Neural crest cell (in vitro differentiated cells): ENCODE data around the gene PPAT. TPM values are rescaled to one million over a fixed set of nuclear protein-coding genes. Genes with fewer than 3 reads are reported as not detected.
"Not testable (repeated sequence)": the region's sequence is repeated elsewhere in the genome, so short reads cannot be mapped to it uniquely, and the experiment has no call there.

ENCODE experiments used
- DNase-seq: peaks from one replicate; pipeline ENCODE4 v3.0.0; 2021; ENCODE audit warnings: low read depth, mixed read lengths, low spot score
- H3K27ac Mint-ChIP-seq: one replicate; pipeline ENCODE4 v1.8.0; 2021; ENCODE audit warnings: mild to moderate bottlenecking, mixed read lengths; ENCODE audit not compliant: unreplicated experiment
- H3K27me3 Mint-ChIP-seq: 2 replicates; pipeline ENCODE4 v1.8.0; 2021; ENCODE audit warnings: low read depth, mild to moderate bottlenecking, mixed read lengths
- H3K36me3 Mint-ChIP-seq: 2 replicates; pipeline ENCODE4 v1.8.0; 2021; ENCODE audit warnings: low read depth, mild to moderate bottlenecking, mixed read lengths
- H3K4me1 Mint-ChIP-seq: 2 replicates; pipeline ENCODE4 v1.8.0; 2021; ENCODE audit warnings: mixed read lengths
- H3K4me3 Mint-ChIP-seq: one replicate; pipeline ENCODE4 v1.8.0; 2021; ENCODE audit warnings: mild to moderate bottlenecking, mixed read lengths
- H3K9me3 Mint-ChIP-seq: 2 replicates; pipeline ENCODE4 v1.8.0; 2021; ENCODE audit warnings: mixed read lengths
- total RNA-seq: library from RNA; stranded (reverse); gene quantifications from 2 replicates; pipeline ENCODE4 v1.2.1, GENCODE V29; 2021
- TF ChIP-seq, protein P1 (sequence below): fragments of 200-600 bp; sonication (generic); conservative IDR thresholded peaks from 2 replicates; pipeline ENCODE4 v1.5.0; 2021; ENCODE audit warnings: antibody characterized with exemption, mild to moderate bottlenecking

PPAT gene
- total RNA-seq, 1 donor from 2014 or later: 52.9 TPM

DNA sequence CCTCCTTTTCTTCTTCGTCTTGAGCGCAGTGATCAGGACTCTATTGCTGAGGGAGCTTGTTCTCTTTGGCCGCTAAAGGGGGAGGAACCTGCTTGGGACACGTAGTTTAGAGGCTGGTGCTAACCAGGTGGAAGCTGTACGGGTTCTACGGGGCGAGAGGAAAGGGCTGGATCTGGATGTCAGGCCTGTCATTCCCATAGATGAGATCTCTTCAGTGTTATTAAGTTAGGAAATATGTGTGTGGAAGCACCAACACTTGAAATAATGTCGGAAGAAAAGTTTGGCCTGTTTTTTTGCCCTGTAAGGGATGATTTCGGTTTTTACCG lies 32.6 kb upstream of the PPAT start:
- H3K36me3 Mint-ChIP-seq: peaks cover 10% of the 10 kb centered on the region
- peaks cover 54% of the 10 kb centered on the region for H3K4me1 Mint-ChIP-seq
- no peaks in the 10 kb centered on the region for H3K9me3 Mint-ChIP-seq
- H3K27me3 Mint-ChIP-seq: no peaks in the 10 kb centered on the region
- TF ChIP-seq, protein P1, sequence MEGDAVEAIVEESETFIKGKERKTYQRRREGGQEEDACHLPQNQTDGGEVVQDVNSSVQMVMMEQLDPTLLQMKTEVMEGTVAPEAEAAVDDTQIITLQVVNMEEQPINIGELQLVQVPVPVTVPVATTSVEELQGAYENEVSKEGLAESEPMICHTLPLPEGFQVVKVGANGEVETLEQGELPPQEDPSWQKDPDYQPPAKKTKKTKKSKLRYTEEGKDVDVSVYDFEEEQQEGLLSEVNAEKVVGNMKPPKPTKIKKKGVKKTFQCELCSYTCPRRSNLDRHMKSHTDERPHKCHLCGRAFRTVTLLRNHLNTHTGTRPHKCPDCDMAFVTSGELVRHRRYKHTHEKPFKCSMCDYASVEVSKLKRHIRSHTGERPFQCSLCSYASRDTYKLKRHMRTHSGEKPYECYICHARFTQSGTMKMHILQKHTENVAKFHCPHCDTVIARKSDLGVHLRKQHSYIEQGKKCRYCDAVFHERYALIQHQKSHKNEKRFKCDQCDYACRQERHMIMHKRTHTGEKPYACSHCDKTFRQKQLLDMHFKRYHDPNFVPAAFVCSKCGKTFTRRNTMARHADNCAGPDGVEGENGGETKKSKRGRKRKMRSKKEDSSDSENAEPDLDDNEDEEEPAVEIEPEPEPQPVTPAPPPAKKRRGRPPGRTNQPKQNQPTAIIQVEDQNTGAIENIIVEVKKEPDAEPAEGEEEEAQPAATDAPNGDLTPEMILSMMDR: no peak
- peak overlapping the region; percentile 97 for H3K4me3 Mint-ChIP-seq
- DNase-seq: no peak
- peak overlapping the region; percentile 98 for H3K27ac Mint-ChIP-seq

DNA sequence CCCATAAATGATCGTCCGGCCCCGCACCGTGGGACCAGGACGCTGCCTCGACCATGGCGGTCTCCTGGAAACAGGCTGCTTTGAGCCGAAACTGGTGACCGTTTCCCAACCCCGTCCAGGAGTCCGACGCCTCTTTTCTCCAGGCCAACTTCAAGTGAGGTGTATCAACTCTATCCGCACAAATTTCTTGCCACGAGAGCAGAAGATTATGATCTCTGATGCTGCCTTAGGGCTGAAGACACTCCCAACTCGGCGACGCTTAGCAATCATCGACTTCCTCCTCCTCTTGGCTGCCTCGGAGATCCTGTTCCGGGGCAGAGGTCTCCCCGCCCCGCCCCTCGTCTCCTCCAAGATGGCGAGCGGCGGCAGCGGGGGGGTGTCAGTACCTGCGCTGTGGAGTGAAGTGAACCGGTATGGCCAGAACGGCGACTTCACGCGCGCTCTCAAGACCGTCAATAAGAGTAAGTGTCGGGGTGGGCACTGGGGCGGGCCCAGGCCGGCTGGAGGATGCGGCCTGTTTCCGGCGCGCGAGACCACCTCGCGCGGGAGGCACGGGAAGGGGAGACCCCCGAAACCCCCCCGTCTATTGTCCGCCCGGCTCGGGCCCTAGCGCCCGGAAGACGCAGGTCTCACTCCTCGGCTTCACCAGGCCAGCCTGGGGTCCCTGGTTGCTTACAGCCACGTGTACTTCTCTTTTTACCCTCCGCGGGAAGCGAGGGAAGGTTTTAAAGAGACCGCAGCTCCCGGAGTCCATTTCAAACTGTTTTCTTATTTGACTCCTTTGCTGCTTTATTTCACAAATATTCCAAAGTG lies 32.1 kb upstream of the PPAT start, which contains the start of gene SRP72:
TSS of gene SRP72 (plus strand) at position 334 of the 813 bp plus-strand sequence. CDS start at position 353, 19 bp downstream.
- Mint-ChIP-seq H3K9me3 (no peaks in the 10 kb centered on the region), H3K27me3 (no peaks in the 10 kb centered on the region), H3K27ac (peak within 1 kb of the TSS; percentile 98), H3K4me3 (peak within 1 kb of the TSS; percentile 97), H3K36me3 (peaks cover 10% of the 10 kb centered on the region), H3K4me1 (peaks cover 54% of the 10 kb centered on the region)
- TF ChIP-seq, protein P1: no peak
- DNase-seq: peak; percentile 71

DNA sequence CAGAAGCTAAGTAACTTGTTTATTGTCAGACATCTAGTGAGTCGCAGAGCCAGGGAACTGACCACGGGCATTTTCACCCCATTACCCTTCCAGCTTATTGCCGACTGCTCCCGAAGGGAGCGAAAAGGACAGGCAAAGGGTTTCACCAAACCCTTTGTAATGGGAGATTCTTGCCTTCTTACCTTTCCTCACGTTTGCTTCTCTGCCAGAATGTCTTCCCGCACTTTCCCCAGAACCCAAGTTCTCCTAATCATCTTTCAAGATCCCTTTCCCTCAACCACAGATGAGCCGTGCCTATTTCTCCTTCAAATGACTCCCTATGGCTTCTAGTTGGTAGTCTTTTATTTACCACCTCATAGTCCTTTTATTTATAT lies 31.5 kb upstream of the PPAT start:
- peak overlapping the region; percentile 97 for H3K4me3 Mint-ChIP-seq
- DNase-seq: no peak
- TF ChIP-seq, protein P1: no peak

DNA sequence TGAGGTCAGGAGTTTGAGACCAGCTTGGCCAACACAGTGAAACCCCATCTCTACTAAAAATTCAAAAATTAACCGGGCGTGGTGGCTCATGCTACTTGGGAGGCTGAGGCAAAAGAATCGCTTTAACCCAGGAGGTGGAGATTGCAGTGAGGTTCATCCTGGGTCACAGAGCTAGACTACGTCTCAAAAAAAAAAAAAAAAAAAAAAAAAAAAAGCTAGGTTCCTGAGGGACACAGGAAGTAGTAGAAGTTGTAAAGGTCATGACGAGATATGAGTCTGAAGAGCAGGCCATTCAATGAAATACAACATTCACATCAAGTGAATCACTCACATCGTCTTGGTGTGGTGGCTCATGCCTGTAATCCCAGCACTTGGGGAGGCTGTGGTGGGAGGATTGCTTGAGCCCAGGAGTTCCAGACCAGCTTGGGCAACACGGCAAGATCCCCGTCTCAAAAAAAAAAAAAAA lies 30.9 kb upstream of the PPAT start:
- Mint-ChIP-seq H3K4me1 (peaks cover 54% of the 10 kb centered on the region), H3K4me3 (peak overlapping the region; percentile 97), H3K27ac (peak overlapping the region; percentile 98)
- not testable (repeated sequence) for H3K27me3 Mint-ChIP-seq, H3K36me3 Mint-ChIP-seq, H3K9me3 Mint-ChIP-seq, DNase-seq

More for the DNA sequence above, 31.5 kb upstream of the PPAT start:
- H3K27ac Mint-ChIP-seq: peak overlapping the region; percentile 98
- peaks cover 7% of the 10 kb centered on the region for H3K36me3 Mint-ChIP-seq
- H3K9me3 Mint-ChIP-seq: no peaks in the 10 kb centered on the region
- no peaks in the 10 kb centered on the region for H3K27me3 Mint-ChIP-seq
- peaks cover 54% of the 10 kb centered on the region for H3K4me1 Mint-ChIP-seq

DNA sequence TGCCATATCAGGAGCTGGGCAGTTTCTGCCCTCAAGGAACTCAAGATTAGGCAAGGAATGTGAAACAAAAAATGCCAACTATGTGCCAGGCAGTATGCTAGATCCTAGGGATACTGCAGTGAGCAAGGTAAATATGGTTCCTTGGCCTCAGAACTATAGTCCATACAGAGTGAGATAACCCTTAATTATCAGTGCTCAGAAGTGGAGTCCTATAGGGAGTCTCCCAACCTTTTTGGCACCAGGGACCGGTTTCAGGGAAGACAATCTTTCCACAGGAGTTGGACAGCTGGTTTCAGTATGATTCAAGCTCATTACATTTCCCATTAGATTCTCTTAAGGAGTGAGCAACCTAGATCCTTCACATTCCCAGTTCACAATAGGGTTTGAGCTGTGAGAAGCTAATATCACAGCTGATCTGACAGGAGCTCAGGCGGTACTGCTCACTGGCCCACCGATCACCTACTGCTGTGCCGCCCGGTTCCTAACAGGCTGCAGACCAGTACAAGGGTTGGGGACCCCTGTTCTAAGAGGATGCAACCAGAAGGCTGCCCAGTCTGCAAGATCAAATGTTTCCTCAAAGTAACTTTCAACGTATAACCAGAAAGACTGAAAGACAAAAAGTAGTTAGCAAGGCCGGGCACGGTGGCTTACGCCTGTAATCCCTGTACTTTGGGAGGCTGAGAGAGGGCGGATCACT lies 30.3 kb upstream of the PPAT start:
- no peak for DNase-seq
- TF ChIP-seq, protein P1: no peak
- H3K4me3 Mint-ChIP-seq: peak overlapping the region; percentile 97

DNA sequence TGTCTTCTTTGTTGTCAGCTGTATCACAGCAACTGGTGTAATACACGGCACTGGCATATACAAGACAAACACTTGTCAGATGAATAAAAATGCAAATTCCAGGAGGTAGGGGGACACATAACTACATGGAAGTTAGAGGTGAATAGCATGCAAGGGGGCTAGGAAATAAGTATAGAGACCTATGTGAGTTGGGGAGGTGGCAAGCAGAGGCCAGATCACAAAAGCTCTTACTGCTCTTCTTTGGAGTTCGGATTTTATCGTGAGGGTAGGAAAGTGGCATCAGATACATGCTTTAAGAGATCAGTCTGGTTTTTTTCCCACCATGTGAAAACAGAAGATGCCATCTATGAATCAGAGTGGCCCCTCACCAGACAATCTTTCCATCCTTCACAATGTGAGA lies 29.2 kb upstream of the PPAT start:
- TF ChIP-seq, protein P1: no peak
- Mint-ChIP-seq H3K27me3 (no peaks in the 10 kb centered on the region), H3K36me3 (peaks cover 13% of the 10 kb centered on the region), H3K4me1 (peaks cover 49% of the 10 kb centered on the region), H3K4me3 (peak overlapping the region; percentile 97), H3K27ac (no peak overlapping the region), H3K9me3 (no peaks in the 10 kb centered on the region)
- DNase-seq: no peak

More for the DNA sequence above, 30.3 kb upstream of the PPAT start:
- Mint-ChIP-seq H3K27me3 (no peaks in the 10 kb centered on the region), H3K36me3 (peaks cover 6% of the 10 kb centered on the region), H3K27ac (peak overlapping the region; percentile 91), H3K4me1 (peaks cover 54% of the 10 kb centered on the region), H3K9me3 (no peaks in the 10 kb centered on the region)
